OCI-LY7 (cell line): ENCODE measurements around the gene ALK. TPM values are rescaled to one million over a fixed set of nuclear protein-coding genes. Genes with fewer than 3 reads are reported as not detected.

ENCODE experiments used
- BruUV-seq: library from RNA; stranded (reverse); fragments of 400-500 nt; replicated peaks from 2 replicates; lab custom pipeline; 2021; lab: Mats Ljungman, UMichigan
- CTCF ChIA-PET: fragments of 300-600 bp; sonication (Branson Sonifier 250); formaldehyde crosslinking; loops from one replicate; lab custom pipeline; 2022; ENCODE audit warnings: antibody characterized with exemption; ENCODE audit not compliant: unreplicated experiment; lab: Charles Lee
- POLR2A ChIA-PET: fragments of 300-600 bp; sonication (Branson Sonifier 250); formaldehyde crosslinking; loops from one replicate; lab custom pipeline; 2022; ENCODE audit warnings: antibody characterized with exemption; lab: Charles Lee
- DNase-seq: peaks from one replicate; pipeline ENCODE4 v3.0.0-alpha.2; 2015; ENCODE audit warnings: low spot score
- H2AFZ ChIP-seq: fragments of 200-600 bp; sonication (generic), shearing (Covaris generic); 2 replicates; pipeline ENCODE4 v1.6.1; 2014; ENCODE audit warnings: mild to moderate bottlenecking, antibody characterized with exemption, low read length, moderate library complexity
- H3K27ac ChIP-seq: fragments of 200-600 bp; sonication (generic); 2 replicates; pipeline ENCODE4 v1.5.1; 2014; ENCODE audit warnings: mixed run types, low read depth, mild to moderate bottlenecking, moderate library complexity, low read length, inconsistent platforms; ENCODE audit not compliant: poor library complexity, severe bottlenecking
- H3K36me3 ChIP-seq: fragments of 200-600 bp; sonication (generic); 2 replicates; pipeline ENCODE4 v1.6.1; 2014; ENCODE audit warnings: mild to moderate bottlenecking, antibody characterized with exemption, low read length, moderate library complexity, mixed read lengths; ENCODE audit not compliant: insufficient read depth
- H3K4me1 ChIP-seq: fragments of 200-600 bp; sonication (generic); 2 replicates; pipeline ENCODE4 v1.5.1; 2014; ENCODE audit warnings: mild to moderate bottlenecking, low read length; ENCODE audit not compliant: insufficient read depth, poor library complexity, severe bottlenecking
- H3K4me2 ChIP-seq: fragments of 200-600 bp; sonication (generic); 2 replicates; pipeline ENCODE4 v1.6.1; 2014; ENCODE audit warnings: mild to moderate bottlenecking, low read length
- H3K4me3 ChIP-seq: fragments of 200-600 bp; sonication (generic); 2 replicates; pipeline ENCODE4 v1.5.1; 2014; ENCODE audit warnings: mild to moderate bottlenecking, low read depth, low read length; ENCODE audit not compliant: poor library complexity, severe bottlenecking
- H3K79me2 ChIP-seq: fragments of 200-600 bp; sonication (generic); 2 replicates; pipeline ENCODE4 v1.6.1; 2016; ENCODE audit warnings: low read depth, mild to moderate bottlenecking, low read length, moderate library complexity, mixed read lengths; ENCODE audit not compliant: insufficient read depth
- H3K9me2 ChIP-seq: fragments of 200-600 bp; sonication (generic); 2 replicates; pipeline ENCODE4 v1.6.1; 2016; ENCODE audit warnings: mild to moderate bottlenecking, low read length, mixed read lengths; ENCODE audit not compliant: insufficient read depth
- H3K9me3 ChIP-seq: fragments of 200-600 bp; sonication (generic); 2 replicates; pipeline ENCODE4 v1.6.1; 2014; ENCODE audit warnings: mild to moderate bottlenecking, mixed run types, low read length, mixed read lengths
- H4K20me1 ChIP-seq: fragments of 200-600 bp; sonication (generic); 2 replicates; pipeline ENCODE4 v1.6.1; 2014; ENCODE audit warnings: mild to moderate bottlenecking, antibody characterized with exemption, low read length, moderate library complexity, mixed read lengths; ENCODE audit not compliant: insufficient read depth
- EZH2phosphoT487 ChIP-seq: fragments of 200-600 bp; sonication (generic); IDR thresholded peaks from 2 replicates; pipeline ENCODE4 v1.6.1; 2018; ENCODE audit warnings: low read depth, borderline replicate concordance, mild to moderate bottlenecking, mixed run types, antibody characterized with exemption, low read length, moderate library complexity, mixed read lengths
- intact Hi-C: fragments of 100-400 bp; cut with micrococcal nuclease; formaldehyde crosslinking; loops from one replicate; pipeline ENCODE4 v1.10.0; 2022; ENCODE audit not compliant: unreplicated experiment
- total RNA-seq, 2 experiments: library from RNA; depleted of rRNA in 1 of 2; stranded (reverse); fragments of >200 nt in 1 of 2; shearing (Covaris generic) in 1 of 2; gene quantifications; 2 replicates each; pipeline ENCODE4 v1.2.3, GENCODE V29; 2014 to 2022
- TF ChIP-seq, protein P1 (sequence below): fragments of 200-600 bp; sonication (generic); conservative IDR thresholded peaks from 2 replicates; pipeline ENCODE4 v1.5.1; 2014; ENCODE audit warnings: mild to moderate bottlenecking, antibody characterized with exemption, low read length, moderate library complexity, mixed read lengths

ALK gene
- total RNA-seq, 2 experiments from 2014 or later: 0.09 TPM; not detected in 1

DNA sequence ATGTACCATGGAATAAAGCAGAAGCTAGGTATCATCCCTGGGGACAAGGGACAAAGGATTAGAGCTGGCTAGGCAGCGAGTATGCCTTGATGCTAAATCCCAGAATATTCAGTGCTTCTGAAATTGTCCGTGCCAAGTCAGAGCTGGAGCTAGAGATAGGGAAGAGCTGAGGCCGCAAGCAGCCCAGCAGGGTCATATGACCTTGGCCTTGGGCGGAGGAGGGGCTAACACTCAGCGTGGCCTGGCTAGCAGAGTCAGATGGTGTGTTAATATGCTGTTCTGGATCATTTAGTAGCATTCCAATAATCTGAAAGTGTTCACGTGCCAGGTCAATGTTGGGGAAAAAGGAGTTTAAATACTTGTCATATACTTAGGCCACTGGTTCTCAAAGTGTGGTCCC lies 431.3 kb downstream of the ALK start:
- H3K9me2 ChIP-seq: no peaks in the 10 kb centered on the region
- intact Hi-C loops: no loop called here
- no peak overlapping the region for H3K4me2 ChIP-seq
- ChIA-PET CTCF (no interaction called here), POLR2A (no interaction called here)
- no peaks in the 10 kb centered on the region for H3K9me3 ChIP-seq
- no TSS peak for BruUV-seq
- TF ChIP-seq, protein P1, sequence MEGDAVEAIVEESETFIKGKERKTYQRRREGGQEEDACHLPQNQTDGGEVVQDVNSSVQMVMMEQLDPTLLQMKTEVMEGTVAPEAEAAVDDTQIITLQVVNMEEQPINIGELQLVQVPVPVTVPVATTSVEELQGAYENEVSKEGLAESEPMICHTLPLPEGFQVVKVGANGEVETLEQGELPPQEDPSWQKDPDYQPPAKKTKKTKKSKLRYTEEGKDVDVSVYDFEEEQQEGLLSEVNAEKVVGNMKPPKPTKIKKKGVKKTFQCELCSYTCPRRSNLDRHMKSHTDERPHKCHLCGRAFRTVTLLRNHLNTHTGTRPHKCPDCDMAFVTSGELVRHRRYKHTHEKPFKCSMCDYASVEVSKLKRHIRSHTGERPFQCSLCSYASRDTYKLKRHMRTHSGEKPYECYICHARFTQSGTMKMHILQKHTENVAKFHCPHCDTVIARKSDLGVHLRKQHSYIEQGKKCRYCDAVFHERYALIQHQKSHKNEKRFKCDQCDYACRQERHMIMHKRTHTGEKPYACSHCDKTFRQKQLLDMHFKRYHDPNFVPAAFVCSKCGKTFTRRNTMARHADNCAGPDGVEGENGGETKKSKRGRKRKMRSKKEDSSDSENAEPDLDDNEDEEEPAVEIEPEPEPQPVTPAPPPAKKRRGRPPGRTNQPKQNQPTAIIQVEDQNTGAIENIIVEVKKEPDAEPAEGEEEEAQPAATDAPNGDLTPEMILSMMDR: no peak
- no peak for TF ChIP-seq EZH2phosphoT487
- no peak for DNase-seq
- H4K20me1 ChIP-seq: no peaks in the 10 kb centered on the region
- no peaks in the 10 kb centered on the region for H3K4me1 ChIP-seq
- no peak overlapping the region for H3K4me3 ChIP-seq
- H3K36me3 ChIP-seq: no peaks in the 10 kb centered on the region
- H3K79me2 ChIP-seq: no peaks in the 10 kb centered on the region
- no peak overlapping the region for H2AFZ ChIP-seq
- no peak overlapping the region for H3K27ac ChIP-seq

DNA sequence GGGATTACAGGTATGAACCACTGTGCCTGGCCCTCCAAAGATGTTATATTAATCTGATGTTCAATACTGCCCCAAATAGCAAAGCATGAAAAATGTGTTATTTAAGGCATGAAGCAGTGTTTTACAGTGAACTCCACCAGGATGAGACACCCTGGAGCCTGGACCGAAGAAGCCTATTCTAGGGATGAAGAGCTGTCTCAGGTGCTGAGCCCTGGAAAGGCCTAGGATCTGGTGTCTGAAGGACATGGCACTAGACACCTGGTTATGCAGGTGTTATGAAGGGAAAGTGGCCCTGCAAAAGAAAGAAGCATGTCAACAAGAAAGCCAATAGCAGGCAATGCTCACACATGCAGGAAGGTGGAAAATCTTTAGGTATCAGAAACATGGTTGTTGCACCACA lies 431.8 kb downstream of the ALK start:
- Histone ChIP-seq H3K36me3 (no peaks in the 10 kb centered on the region), H3K4me2 (no peak overlapping the region), H3K9me3 (no peaks in the 10 kb centered on the region), H3K9me2 (no peaks in the 10 kb centered on the region), H4K20me1 (no peaks in the 10 kb centered on the region), H2AFZ (no peak overlapping the region), H3K4me3 (no peak overlapping the region), H3K4me1 (no peaks in the 10 kb centered on the region), H3K27ac (no peak overlapping the region), H3K79me2 (no peaks in the 10 kb centered on the region)
- intact Hi-C loops: no loop called here
- no TSS peak for BruUV-seq
- CTCF ChIA-PET: no interaction called here
- POLR2A ChIA-PET: no interaction called here
- no peak for TF ChIP-seq EZH2phosphoT487
- TF ChIP-seq, protein P1: no peak
- DNase-seq: no peak

- no peak overlapping the region for H2AFZ ChIP-seq
- CTCF ChIA-PET: no interaction called here
- no peaks in the 10 kb centered on the region for H3K79me2 ChIP-seq
- POLR2A ChIA-PET: interaction anchor here (1.1 kb wide), 1 partner anchor 39 kb away, joined by 3 read pairs; no protein-coding TSS in a partner anchor
- H3K27ac ChIP-seq: no peak overlapping the region
- H3K4me2 ChIP-seq: no peak overlapping the region
- H3K9me3 ChIP-seq: no peaks in the 10 kb centered on the region
- no peak overlapping the region for H3K4me3 ChIP-seq
- H3K36me3 ChIP-seq: no peaks in the 10 kb centered on the region
- H3K9me2 ChIP-seq: no peaks in the 10 kb centered on the region
- TF ChIP-seq, protein P1: no peak
- TF ChIP-seq EZH2phosphoT487: no peak
- intact Hi-C loops: no loop called here
- H4K20me1 ChIP-seq: no peaks in the 10 kb centered on the region
- BruUV-seq: no TSS peak
- H3K4me1 ChIP-seq: no peaks in the 10 kb centered on the region
- DNase-seq: no peak
These were observed 433.3 kb downstream of the ALK start for GRCh38 chr2:29487967-29488555.
